ENCODE results near the gene TRPM3. TPM values are rescaled to one million over a fixed set of nuclear protein-coding genes. Genes with fewer than 3 reads are reported as not detected.

The TRPM3 gene
- total RNA-seq, 4 donors from 2014 or later = 0.27 to 1.2 (median 0.47) TPM; not detected in 1

DNA sequence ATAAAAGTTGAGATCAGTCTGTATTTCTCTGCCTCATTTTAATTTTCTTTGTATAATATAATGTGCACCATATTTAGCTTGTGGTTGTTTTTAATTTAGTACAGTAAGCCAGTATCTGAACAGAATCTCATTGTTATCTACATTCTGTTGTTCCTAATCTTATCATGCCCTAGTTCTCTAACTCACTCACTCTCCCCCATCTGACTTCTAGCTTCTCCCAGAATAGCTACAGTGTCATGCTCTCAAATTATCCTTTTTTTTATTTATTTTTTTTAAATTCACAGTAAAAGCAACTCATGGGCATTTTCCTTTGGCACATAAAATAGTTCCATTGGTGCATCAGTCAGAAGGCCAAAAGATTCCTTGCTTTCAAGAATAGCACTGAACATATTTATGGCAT lies 156.6 kb downstream of the TRPM3 start:
- H3K36me3 ChIP-seq = no peaks in the 10 kb centered on the region
- TF ChIP-seq POLR2A (IDR thresholded peaks at IDR 0.05) (no peak), EP300 (IDR thresholded peaks at IDR 0.05) (no peak), POLR2AphosphoS5 (IDR thresholded peaks at IDR 0.05) (no peak)
- TF ChIP-seq, protein P1, sequence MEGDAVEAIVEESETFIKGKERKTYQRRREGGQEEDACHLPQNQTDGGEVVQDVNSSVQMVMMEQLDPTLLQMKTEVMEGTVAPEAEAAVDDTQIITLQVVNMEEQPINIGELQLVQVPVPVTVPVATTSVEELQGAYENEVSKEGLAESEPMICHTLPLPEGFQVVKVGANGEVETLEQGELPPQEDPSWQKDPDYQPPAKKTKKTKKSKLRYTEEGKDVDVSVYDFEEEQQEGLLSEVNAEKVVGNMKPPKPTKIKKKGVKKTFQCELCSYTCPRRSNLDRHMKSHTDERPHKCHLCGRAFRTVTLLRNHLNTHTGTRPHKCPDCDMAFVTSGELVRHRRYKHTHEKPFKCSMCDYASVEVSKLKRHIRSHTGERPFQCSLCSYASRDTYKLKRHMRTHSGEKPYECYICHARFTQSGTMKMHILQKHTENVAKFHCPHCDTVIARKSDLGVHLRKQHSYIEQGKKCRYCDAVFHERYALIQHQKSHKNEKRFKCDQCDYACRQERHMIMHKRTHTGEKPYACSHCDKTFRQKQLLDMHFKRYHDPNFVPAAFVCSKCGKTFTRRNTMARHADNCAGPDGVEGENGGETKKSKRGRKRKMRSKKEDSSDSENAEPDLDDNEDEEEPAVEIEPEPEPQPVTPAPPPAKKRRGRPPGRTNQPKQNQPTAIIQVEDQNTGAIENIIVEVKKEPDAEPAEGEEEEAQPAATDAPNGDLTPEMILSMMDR (IDR thresholded peaks at IDR 0.05) = no peak
- no peak overlapping the region for H3K27ac ChIP-seq
- no peaks in the 10 kb centered on the region for H3K4me1 ChIP-seq
- no peaks in the 10 kb centered on the region for H3K9me3 ChIP-seq
- no peak for ATAC-seq
- H3K4me3 ChIP-seq = no peak overlapping the region
- no peaks in the 10 kb centered on the region for H3K27me3 ChIP-seq

GRCh38 chr9:70963554-70963953 lies 157.9 kb downstream of the TRPM3 start:
- no peaks in the 10 kb centered on the region for H3K36me3 ChIP-seq
- no peak overlapping the region for H3K27ac ChIP-seq
- no peaks in the 10 kb centered on the region for H3K27me3 ChIP-seq
- H3K4me3 ChIP-seq = no peak overlapping the region
- no peak for TF ChIP-seq POLR2A (IDR thresholded peaks at IDR 0.05)
- TF ChIP-seq POLR2AphosphoS5 (IDR thresholded peaks at IDR 0.05) = no peak
- TF ChIP-seq EP300 (IDR thresholded peaks at IDR 0.05) = no peak
- TF ChIP-seq, protein P1 (IDR thresholded peaks at IDR 0.05) = no peak
- 74 to 90% methylated on average over 3 of the region's 3 CpGs for WGBS, 2 donors (ENCODE audit: low coverage in 1 of 2)
- no peaks in the 10 kb centered on the region for H3K4me1 ChIP-seq
- ATAC-seq = no peak
- H3K9me3 ChIP-seq = no peaks in the 10 kb centered on the region

DNA sequence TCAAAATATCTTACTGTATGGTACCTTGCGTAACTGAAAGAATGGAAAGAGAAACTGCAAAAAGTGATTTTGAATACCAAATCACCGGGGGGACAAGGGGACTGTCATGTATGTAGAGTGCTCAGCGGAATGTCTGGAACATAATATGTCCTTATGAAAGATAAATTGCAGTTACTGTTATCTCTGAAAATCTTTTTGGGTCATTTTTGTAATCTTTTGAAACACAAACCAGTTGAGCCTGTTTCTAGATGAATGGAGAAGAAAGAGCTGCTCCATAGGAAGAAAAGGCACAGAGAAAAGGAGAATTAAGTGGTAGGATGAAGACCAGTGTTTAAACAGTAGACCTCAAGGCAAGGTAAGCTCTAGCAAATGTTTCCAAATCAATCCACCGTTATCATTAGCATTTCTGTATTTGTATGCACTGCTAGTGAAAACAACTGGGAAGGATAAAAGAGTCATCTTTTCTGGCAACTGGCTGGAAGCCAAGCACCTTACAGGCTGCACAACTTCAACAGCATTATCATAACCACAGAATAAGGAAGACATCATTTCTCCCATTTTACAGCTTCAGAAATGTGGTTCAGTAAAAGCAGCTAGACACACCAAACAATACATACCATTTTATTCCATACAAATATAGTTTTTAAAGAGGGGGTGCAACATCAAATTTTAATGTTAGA lies 158.5 kb downstream of the TRPM3 start:
- WGBS, 2 donors (ENCODE audit: low coverage in 1 of 2) = 61 to 69% methylated on average over 3 to 4 of the region's 4 CpGs
- H3K4me3 ChIP-seq = no peak overlapping the region
- no peak overlapping the region for H3K27ac ChIP-seq
- H3K9me3 ChIP-seq = no peaks in the 10 kb centered on the region
- TF ChIP-seq POLR2AphosphoS5 (IDR thresholded peaks at IDR 0.05) = no peak
- no peak for TF ChIP-seq EP300 (IDR thresholded peaks at IDR 0.05)
- TF ChIP-seq POLR2A (IDR thresholded peaks at IDR 0.05) = no peak
- TF ChIP-seq, protein P1 (IDR thresholded peaks at IDR 0.05) = no peak
- no peak for ATAC-seq
- no peaks in the 10 kb centered on the region for H3K4me1 ChIP-seq
- H3K27me3 ChIP-seq = no peaks in the 10 kb centered on the region
- H3K36me3 ChIP-seq = no peaks in the 10 kb centered on the region

GRCh38 chr9:70959366-70959765 lies 162.1 kb downstream of the TRPM3 start:
- H3K27me3 ChIP-seq = no peaks in the 10 kb centered on the region
- H3K4me3 ChIP-seq = no peak overlapping the region
- WGBS, 2 donors (ENCODE audit: low coverage in 1 of 2) = 84 to 94% methylated on average over 2 of the region's 2 CpGs
- H3K27ac ChIP-seq = no peak overlapping the region
- no peaks in the 10 kb centered on the region for H3K36me3 ChIP-seq
- no peak for TF ChIP-seq POLR2AphosphoS5 (IDR thresholded peaks at IDR 0.05)
- no peak for TF ChIP-seq EP300 (IDR thresholded peaks at IDR 0.05)
- TF ChIP-seq, protein P1 (IDR thresholded peaks at IDR 0.05) = no peak
- no peak for TF ChIP-seq POLR2A (IDR thresholded peaks at IDR 0.05)
- ATAC-seq = no peak
- H3K9me3 ChIP-seq = no peaks in the 10 kb centered on the region
- H3K4me1 ChIP-seq = no peaks in the 10 kb centered on the region

GRCh38 chr9:70954596-70955143 lies 166.8 kb downstream of the TRPM3 start:
- H3K4me3 ChIP-seq = no peak overlapping the region
- H3K36me3 ChIP-seq = no peaks in the 10 kb centered on the region
- WGBS, 2 donors (ENCODE audit: low coverage in 1 of 2) = 72 to 73% methylated on average over 4 to 8 of the region's 8 CpGs
- TF ChIP-seq EP300 (IDR thresholded peaks at IDR 0.05) (no peak), POLR2AphosphoS5 (IDR thresholded peaks at IDR 0.05) (no peak), POLR2A (IDR thresholded peaks at IDR 0.05) (no peak)
- TF ChIP-seq, protein P1 (IDR thresholded peaks at IDR 0.05) = no peak
- no peaks in the 10 kb centered on the region for H3K9me3 ChIP-seq
- no peaks in the 10 kb centered on the region for H3K27me3 ChIP-seq
- no peaks in the 10 kb centered on the region for H3K4me1 ChIP-seq
- ATAC-seq = no peak
- H3K27ac ChIP-seq = no peak overlapping the region
